HCT116 (cell line): Measurements from ENCODE around the gene EGFL7. TPM values are rescaled to one million over a fixed set of nuclear protein-coding genes. Genes with fewer than 3 reads are reported as not detected.
"Not testable (repeated sequence)": the region's sequence is repeated elsewhere in the genome, so short reads cannot be mapped to it uniquely, and the experiment has no call there.

Experiments
- ATAC-seq: fragments of 200-7000 bp; cut with Tn5 transposase; 2 replicates; pipeline ENCODE4 v1.9.1; 2020; ENCODE audit warnings: mild to moderate bottlenecking, moderate library complexity
- BruUV-seq: library from RNA; stranded (reverse); fragments of 400-500 nt; replicated peaks from 2 replicates; lab custom pipeline; 2021; lab: Mats Ljungman, UMichigan
- CTCF ChIA-PET: fragments of 300-600 bp; sonication (Branson Sonifier 250); formaldehyde crosslinking; loops from one replicate; lab custom pipeline; 2021; ENCODE audit warnings: antibody characterized with exemption; lab: Charles Lee
- POLR2A ChIA-PET: fragments of 300-600, 350-600 bp; sonication (Branson Sonifier 250); formaldehyde crosslinking; loops from one replicate; lab custom pipeline; 2021; ENCODE audit warnings: antibody characterized with exemption; lab: Charles Lee
- RAD21 ChIA-PET, 2 experiments: fragments of 300-600 bp; sonication (Branson Sonifier 250); formaldehyde crosslinking; loops; one replicate each; lab custom pipeline; 2023; ENCODE audit warnings: low total read pairs in 2 of 2; ENCODE audit not compliant: uncharacterized antibody in 2 of 2, unreplicated experiment in 2 of 2, low non-redundant PET in 1 of 2; lab: Charles Lee
- DNase-seq: peaks from one replicate; pipeline ENCODE4 v3.0.0-alpha.2; 2010; ENCODE audit warnings: low read depth, low spot score
- H2AFZ ChIP-seq: fragments of 200-600 bp; shearing (Covaris generic), sonication (generic); 2 replicates; pipeline ENCODE4 v1.6.1; 2017; ENCODE audit warnings: low read depth, mixed run types, mixed read lengths, antibody characterized with exemption, low read length; ENCODE audit not compliant: poor library complexity, severe bottlenecking
- H3K27ac ChIP-seq: 2 replicates; pipeline ENCODE4 v1.5.1; 2012; ENCODE audit warnings: low read depth, low read length
- H3K27me3 ChIP-seq: fragments of 200-600 bp; sonication (generic); 2 replicates; pipeline ENCODE4 v1.6.1; 2016; ENCODE audit warnings: mixed run types, low read length, mixed read lengths; ENCODE audit not compliant: insufficient read depth
- H3K36me3 ChIP-seq, 2 experiments: fragments of 200-500 bp in 1 of 2; fragments of 200-600 bp in 1 of 2; sonication (Bioruptor generic) in 1 of 2; sonication (generic) in 1 of 2; 2 replicates each; pipeline versions ENCODE4 v1.5.1 to v1.6.1; 2014 to 2016; ENCODE audit warnings: low read length in 2 of 2, inconsistent platforms in 1 of 2, mixed read lengths in 1 of 2, mixed run types in 1 of 2; ENCODE audit not compliant: insufficient read depth in 2 of 2, control insufficient read depth in 1 of 2
- H3K4me1 ChIP-seq, 2 experiments: fragments of 200-600 bp in 1 of 2; sonication (generic) in 1 of 2; 2 replicates each; pipeline versions ENCODE4 v1.5.1 to v1.6.1; 2012 to 2017; ENCODE audit warnings: low read length in 2 of 2, inconsistent platforms in 1 of 2, mild to moderate bottlenecking in 1 of 2, mixed read lengths in 1 of 2, mixed run types in 1 of 2, moderate library complexity in 1 of 2; ENCODE audit not compliant: insufficient read depth in 2 of 2, control insufficient read depth in 1 of 2
- H3K4me2 ChIP-seq: fragments of 200-600 bp; sonication (generic); 2 replicates; pipeline ENCODE4 v1.6.1; 2017; ENCODE audit warnings: mixed run types, low read length, mixed read lengths
- H3K4me3 ChIP-seq, 2 experiments: fragments of 200-600 bp in 1 of 2; sonication (generic) in 1 of 2; replicated peaks in 1 of 2; 2 replicates each; pipeline ENCODE4 v1.5.1; 2011 to 2016; ENCODE audit warnings: low read length in 2 of 2, control low read depth in 1 of 2, low read depth in 1 of 2, mild to moderate bottlenecking in 1 of 2, mixed read lengths in 1 of 2, mixed run types in 1 of 2
- H3K79me2 ChIP-seq: fragments of 200-600 bp; sonication (generic); 2 replicates; pipeline ENCODE4 v1.6.1; 2017; ENCODE audit warnings: mild to moderate bottlenecking, mixed run types, low read length, moderate library complexity, mixed read lengths; ENCODE audit not compliant: insufficient read depth
- H3K9ac ChIP-seq: fragments of 200-600 bp; sonication (generic); 2 replicates; pipeline ENCODE4 v1.6.1; 2016; ENCODE audit warnings: low read length, mixed read lengths
- H3K9me2 ChIP-seq: fragments of 200-600 bp; sonication (generic), shearing (Covaris generic); 2 replicates; pipeline ENCODE4 v1.6.1; 2017; ENCODE audit warnings: mixed run types, mild to moderate bottlenecking, moderate library complexity; ENCODE audit not compliant: insufficient read depth
- H3K9me3 ChIP-seq, 2 experiments: fragments of 200-500 bp in 1 of 2; fragments of 200-600 bp in 1 of 2; sonication (Bioruptor generic) in 1 of 2; sonication (generic) in 1 of 2; 2 replicates each; pipeline ENCODE4 v1.6.1; 2014 to 2017; ENCODE audit warnings: low read length in 2 of 2, mixed read lengths in 2 of 2, inconsistent platforms in 1 of 2, low read depth in 1 of 2, mild to moderate bottlenecking in 1 of 2, mixed run types in 1 of 2, moderate library complexity in 1 of 2; ENCODE audit not compliant: control insufficient read depth in 1 of 2, insufficient read depth in 1 of 2
- H4K20me1 ChIP-seq: fragments of 200-600 bp; sonication (generic), shearing (Covaris generic); 2 replicates; pipeline ENCODE4 v1.6.1; 2017; ENCODE audit warnings: mixed run types, mild to moderate bottlenecking, moderate library complexity; ENCODE audit not compliant: insufficient read depth
- EGR1 ChIP-seq: IDR thresholded peaks from 2 replicates; pipeline ENCODE4 v1.6.1; 2012; ENCODE audit warnings: low read depth
- FOSL1 ChIP-seq: IDR thresholded peaks from 2 replicates; pipeline ENCODE4 v1.6.1; 2012; ENCODE audit warnings: low read depth
- POLR2A ChIP-seq: IDR thresholded peaks from 2 replicates; pipeline ENCODE4 v1.7.0; 2011; ENCODE audit warnings: borderline replicate concordance; ENCODE audit not compliant: insufficient read depth, insufficient read length; ENCODE audit errors: extremely low read depth
- SP1 ChIP-seq: IDR thresholded peaks from 2 replicates; pipeline ENCODE4 v1.6.1; 2012; ENCODE audit warnings: low read depth
- intact Hi-C: fragments of 100-400 bp; cut with micrococcal nuclease; formaldehyde crosslinking; loops from 2 replicates; pipeline ENCODE4 v1.10.0; 2022
- total RNA-seq: library from RNA; stranded (reverse); gene quantifications from one replicate; pipeline ENCODE4 v1.2.1, GENCODE V29; 2021; ENCODE audit not compliant: unreplicated experiment
- TF ChIP-seq, protein P1 (sequence below): IDR thresholded peaks from 2 replicates; pipeline ENCODE4 v1.6.1; 2012

EGFL7 gene
- total RNA-seq, 1 experiment from 2014 or later, result 82.0 TPM

DNA sequence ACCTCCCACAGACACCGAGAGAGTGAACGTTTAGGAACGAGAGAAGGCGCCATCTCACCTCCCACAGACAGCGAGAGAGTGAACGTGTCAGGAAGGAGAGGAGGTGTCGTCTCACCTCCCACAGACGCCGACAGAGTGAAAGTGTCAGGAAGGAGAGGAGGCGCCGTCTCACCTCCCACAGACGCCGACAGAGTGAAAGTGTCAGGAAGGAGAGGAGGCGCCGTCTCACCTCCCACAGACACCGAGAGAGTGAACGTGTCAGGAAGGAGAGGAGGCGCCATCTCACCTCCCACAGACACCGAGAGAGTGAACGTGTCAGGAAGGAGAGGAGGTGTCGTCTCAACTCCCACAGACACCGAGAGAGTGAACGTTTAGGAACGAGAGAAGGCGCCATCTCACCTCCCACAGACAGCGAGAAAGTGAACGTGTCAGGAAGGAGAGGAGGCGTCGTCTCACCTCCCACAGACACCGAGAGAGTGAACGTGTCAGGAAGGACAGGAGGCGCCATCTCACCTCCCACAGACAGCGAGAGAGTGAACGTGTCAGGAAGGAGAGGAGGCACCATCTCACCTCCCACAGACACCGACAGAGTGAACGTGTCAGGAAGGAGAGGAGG is 30.1 kb upstream of the EGFL7 start:
- H3K9me2 ChIP-seq, RAD21 ChIA-PET, POLR2A ChIA-PET, H3K4me1 ChIP-seq, H3K9ac ChIP-seq, BruUV-seq, H3K27me3 ChIP-seq, H3K36me3 ChIP-seq, H3K27ac ChIP-seq, H2AFZ ChIP-seq, H3K4me2 ChIP-seq, H4K20me1 ChIP-seq, ATAC-seq, H3K9me3 ChIP-seq, H3K4me3 ChIP-seq, H3K79me2 ChIP-seq, intact Hi-C loops, DNase-seq: not testable (repeated sequence)
- CTCF ChIA-PET, result interaction anchor here (1.1 to 1.4 kb wide), 4 partner anchors 144 to 287 kb away, joined by 4 to 23 read pairs (median 12); no protein-coding TSS in a partner anchor

DNA sequence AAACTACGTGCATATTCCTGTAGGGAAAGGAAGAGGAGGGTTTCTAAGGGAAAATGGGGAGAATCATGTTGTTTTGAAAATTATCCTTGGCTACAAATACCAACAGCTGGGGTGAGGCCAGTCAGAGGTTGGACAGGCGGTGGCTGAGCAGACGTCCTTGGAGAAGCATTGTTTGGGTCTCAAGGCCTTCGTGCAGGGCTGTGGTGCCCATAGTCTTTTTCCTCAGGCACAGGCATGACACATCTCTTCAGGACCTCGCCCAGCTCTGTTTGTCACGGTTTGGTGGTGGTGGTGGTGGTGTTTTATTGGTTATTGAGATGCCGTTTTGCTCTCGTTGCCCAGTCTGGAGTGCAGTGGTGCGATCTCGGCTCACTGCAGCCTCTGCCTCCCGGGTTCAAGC is 27.8 kb upstream of the EGFL7 start:
- H3K4me1 ChIP-seq, result peaks cover 0 to 3% of the 10 kb centered on the region in 2 experiments; a peak in 1 of 4 replicates
- no peaks in the 10 kb centered on the region for H4K20me1 ChIP-seq
- no peak overlapping the region for H3K4me3 ChIP-seq
- no TSS peak for BruUV-seq
- H2AFZ ChIP-seq, result no peak overlapping the region
- ChIA-PET RAD21 (no interaction called here), POLR2A (no interaction called here), CTCF (interaction anchor here (0.8 to 1.2 kb wide), 4 partner anchors 59 to 150 kb away, joined by 3 read pairs; no protein-coding TSS in a partner anchor)
- no peaks in the 10 kb centered on the region for H3K36me3 ChIP-seq
- peaks cover 0 to 5% of the 10 kb centered on the region in 2 experiments; a peak in 1 of 4 replicates for H3K9me3 ChIP-seq
- no peak overlapping the region for H3K9ac ChIP-seq
- DNase-seq, result no peak
- H3K27me3 ChIP-seq, result no peaks in the 10 kb centered on the region
- no peaks in the 10 kb centered on the region for H3K79me2 ChIP-seq
- no peaks in the 10 kb centered on the region for H3K9me2 ChIP-seq
- no peak for ATAC-seq
- intact Hi-C loops, result no loop called here
- H3K27ac ChIP-seq, result no peak overlapping the region
- no peak overlapping the region for H3K4me2 ChIP-seq
- TF ChIP-seq SP1 (no peak), POLR2A (no peak), FOSL1 (no peak), EGR1 (no peak)
- TF ChIP-seq, protein P1, sequence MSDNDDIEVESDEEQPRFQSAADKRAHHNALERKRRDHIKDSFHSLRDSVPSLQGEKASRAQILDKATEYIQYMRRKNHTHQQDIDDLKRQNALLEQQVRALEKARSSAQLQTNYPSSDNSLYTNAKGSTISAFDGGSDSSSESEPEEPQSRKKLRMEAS, result no peak
